OCI-LY7 (cell line): ENCODE data around the gene CACNB1. TPM values are rescaled to one million over a fixed set of nuclear protein-coding genes. Genes with fewer than 3 reads are reported as not detected.

Source experiments
- BruUV-seq: library from RNA; stranded (reverse); fragments of 400-500 nt; replicated peaks from 2 replicates; lab custom pipeline; 2021; lab: Mats Ljungman, UMichigan
- CTCF ChIA-PET: fragments of 300-600 bp; sonication (Branson Sonifier 250); formaldehyde crosslinking; loops from one replicate; lab custom pipeline; 2022; ENCODE audit warnings: antibody characterized with exemption; ENCODE audit not compliant: unreplicated experiment; lab: Charles Lee
- POLR2A ChIA-PET: fragments of 300-600 bp; sonication (Branson Sonifier 250); formaldehyde crosslinking; loops from one replicate; lab custom pipeline; 2022; ENCODE audit warnings: antibody characterized with exemption; lab: Charles Lee
- DNase-seq: peaks from one replicate; pipeline ENCODE4 v3.0.0-alpha.2; 2015; ENCODE audit warnings: low spot score
- H2AFZ ChIP-seq: fragments of 200-600 bp; sonication (generic), shearing (Covaris generic); 2 replicates; pipeline ENCODE4 v1.6.1; 2014; ENCODE audit warnings: mild to moderate bottlenecking, antibody characterized with exemption, low read length, moderate library complexity
- H3K27ac ChIP-seq: fragments of 200-600 bp; sonication (generic); 2 replicates; pipeline ENCODE4 v1.5.1; 2014; ENCODE audit warnings: mixed run types, low read depth, mild to moderate bottlenecking, moderate library complexity, low read length, inconsistent platforms; ENCODE audit not compliant: poor library complexity, severe bottlenecking
- H3K36me3 ChIP-seq: fragments of 200-600 bp; sonication (generic); 2 replicates; pipeline ENCODE4 v1.6.1; 2014; ENCODE audit warnings: mild to moderate bottlenecking, antibody characterized with exemption, low read length, moderate library complexity, mixed read lengths; ENCODE audit not compliant: insufficient read depth
- H3K4me1 ChIP-seq: fragments of 200-600 bp; sonication (generic); 2 replicates; pipeline ENCODE4 v1.5.1; 2014; ENCODE audit warnings: mild to moderate bottlenecking, low read length; ENCODE audit not compliant: insufficient read depth, poor library complexity, severe bottlenecking
- H3K4me2 ChIP-seq: fragments of 200-600 bp; sonication (generic); 2 replicates; pipeline ENCODE4 v1.6.1; 2014; ENCODE audit warnings: mild to moderate bottlenecking, low read length
- H3K4me3 ChIP-seq: fragments of 200-600 bp; sonication (generic); 2 replicates; pipeline ENCODE4 v1.5.1; 2014; ENCODE audit warnings: mild to moderate bottlenecking, low read depth, low read length; ENCODE audit not compliant: poor library complexity, severe bottlenecking
- H3K79me2 ChIP-seq: fragments of 200-600 bp; sonication (generic); 2 replicates; pipeline ENCODE4 v1.6.1; 2016; ENCODE audit warnings: low read depth, mild to moderate bottlenecking, low read length, moderate library complexity, mixed read lengths; ENCODE audit not compliant: insufficient read depth
- H3K9me2 ChIP-seq: fragments of 200-600 bp; sonication (generic); 2 replicates; pipeline ENCODE4 v1.6.1; 2016; ENCODE audit warnings: mild to moderate bottlenecking, low read length, mixed read lengths; ENCODE audit not compliant: insufficient read depth
- H3K9me3 ChIP-seq: fragments of 200-600 bp; sonication (generic); 2 replicates; pipeline ENCODE4 v1.6.1; 2014; ENCODE audit warnings: mild to moderate bottlenecking, mixed run types, low read length, mixed read lengths
- H4K20me1 ChIP-seq: fragments of 200-600 bp; sonication (generic); 2 replicates; pipeline ENCODE4 v1.6.1; 2014; ENCODE audit warnings: mild to moderate bottlenecking, antibody characterized with exemption, low read length, moderate library complexity, mixed read lengths; ENCODE audit not compliant: insufficient read depth
- CTCF ChIP-seq: fragments of 200-600 bp; sonication (generic); conservative IDR thresholded peaks from 2 replicates; pipeline ENCODE4 v1.5.1; 2014; ENCODE audit warnings: mild to moderate bottlenecking, antibody characterized with exemption, low read length, moderate library complexity, mixed read lengths
- EZH2phosphoT487 ChIP-seq: fragments of 200-600 bp; sonication (generic); IDR thresholded peaks from 2 replicates; pipeline ENCODE4 v1.6.1; 2018; ENCODE audit warnings: low read depth, borderline replicate concordance, mild to moderate bottlenecking, mixed run types, antibody characterized with exemption, low read length, moderate library complexity, mixed read lengths
- intact Hi-C: fragments of 100-400 bp; cut with micrococcal nuclease; formaldehyde crosslinking; loops from one replicate; pipeline ENCODE4 v1.10.0; 2022; ENCODE audit not compliant: unreplicated experiment
- total RNA-seq, 2 experiments: library from RNA; depleted of rRNA in 1 of 2; stranded (reverse); fragments of >200 nt in 1 of 2; shearing (Covaris generic) in 1 of 2; gene quantifications; 2 replicates each; pipeline ENCODE4 v1.2.3, GENCODE V29; 2014 to 2022

CACNB1 gene
- total RNA-seq, 2 experiments from 2014 or later, result 23.7 to 30.9 TPM

GRCh38 chr17:39165841-39166349 lies 31.6 kb downstream of the CACNB1 start, which contains the start of gene ARL5C:
Gene ARL5C, minus strand, starts transcription at chr17:39166161. Its CDS starts 401 bp downstream, at chr17:39165760.
- TF ChIP-seq CTCF (no peak), EZH2phosphoT487 (no peak)
- H3K4me3 ChIP-seq, result peak within 1 kb of the TSS; percentile 62

GRCh38 chr17:39165178-39165840 lies 32.2 kb downstream of the CACNB1 start:
- POLR2A ChIA-PET, result interaction anchor here (0.5 to 1.2 kb wide), 4 partner anchors 8 to 300 kb away, joined by 3 to 6 read pairs (median 5); no protein-coding TSS in a partner anchor
- no peaks in the 10 kb centered on the region for H3K9me2 ChIP-seq
- TF ChIP-seq CTCF (no peak), EZH2phosphoT487 (no peak)
- CTCF ChIA-PET, result interaction anchor here (0.7 to 1.8 kb wide), 4 partner anchors 9 to 12 kb away, joined by 3 to 22 read pairs (median 3); no protein-coding TSS in a partner anchor
- H3K36me3 ChIP-seq, result no peaks in the 10 kb centered on the region
- BruUV-seq, result no TSS peak
- DNase-seq, result no peak
- no peaks in the 10 kb centered on the region for H4K20me1 ChIP-seq
- H3K4me3 ChIP-seq, result peak overlapping the region; percentile 62
- peaks cover 3% of the 10 kb centered on the region; the same call in 1 of the 2 replicates for H3K9me3 ChIP-seq
- intact Hi-C loops, result no loop called here
- peak overlapping the region; percentile 77 for H3K4me2 ChIP-seq
- no peaks in the 10 kb centered on the region for H3K79me2 ChIP-seq
- no peak overlapping the region for H3K27ac ChIP-seq
- peaks cover 57% of the 10 kb centered on the region for H3K4me1 ChIP-seq
- H2AFZ ChIP-seq, result peak overlapping the region; percentile 69

More at GRCh38 chr17:39165841-39166349, 31.6 kb downstream of the CACNB1 start, which contains the start of gene ARL5C:
- peak within 1 kb of the TSS; percentile 69 for H2AFZ ChIP-seq
- H3K9me3 ChIP-seq, result peaks cover 3% of the 10 kb centered on the region; the same call in 1 of the 2 replicates
- peak within 1 kb of the TSS; percentile 72 for H3K27ac ChIP-seq
- H3K36me3 ChIP-seq, result no peaks in the 10 kb centered on the region
- H4K20me1 ChIP-seq, result no peaks in the 10 kb centered on the region
- no TSS peak for BruUV-seq
- ChIA-PET POLR2A (no interaction called here), CTCF (interaction anchor here (0.8 to 1.8 kb wide), 2 partner anchors 9 kb away, joined by 3 read pairs; no protein-coding TSS in a partner anchor)
- H3K79me2 ChIP-seq, result no peaks in the 10 kb centered on the region
- intact Hi-C loops, result no loop called here
- H3K9me2 ChIP-seq, result no peaks in the 10 kb centered on the region
- peak within 1 kb of the TSS; percentile 77 for H3K4me2 ChIP-seq
- peaks cover 63% of the 10 kb centered on the region for H3K4me1 ChIP-seq
- no peak for DNase-seq
